Progenitor cell of endocrine pancreas (in vitro differentiated cells): Measurements from ENCODE around the gene UTP14C. TPM values are rescaled to one million over a fixed set of nuclear protein-coding genes. Genes with fewer than 3 reads are reported as not detected.
A peak's percentile ranks its signal among the peaks of the same experiment; 100 is the strongest.

ENCODE experiments used
- DNase-seq: peaks from one replicate; pipeline ENCODE4 v3.0.0; 2021; ENCODE audit warnings: low spot score; ENCODE audit not compliant: unreplicated experiment
- H3K27ac Mint-ChIP-seq: 2 replicates; pipeline ENCODE4 v1.8.0; 2021; ENCODE audit warnings: mild to moderate bottlenecking, moderate library complexity, mixed read lengths
- H3K27me3 Mint-ChIP-seq: 2 replicates; pipeline ENCODE4 v1.8.0; 2021; ENCODE audit warnings: mixed read lengths
- H3K36me3 Mint-ChIP-seq: 2 replicates; pipeline ENCODE4 v1.8.0; 2022; ENCODE audit warnings: mixed read lengths; ENCODE audit not compliant: insufficient read depth
- H3K4me1 Mint-ChIP-seq: 2 replicates; pipeline ENCODE4 v1.8.0; 2021; ENCODE audit warnings: low read depth, mixed read lengths
- H3K4me3 Mint-ChIP-seq: 2 replicates; pipeline ENCODE4 v1.8.0; 2021; ENCODE audit warnings: low read depth, mild to moderate bottlenecking, moderate library complexity, mixed read lengths
- H3K9me3 Mint-ChIP-seq: 2 replicates; pipeline ENCODE4 v1.8.0; 2021; ENCODE audit warnings: low read depth, mixed read lengths
- CTCF ChIP-seq: fragments of 200-600 bp; sonication (generic); IDR thresholded peaks from one replicate; pipeline ENCODE4 v1.5.0; 2021; ENCODE audit warnings: antibody characterized with exemption, mild to moderate bottlenecking; ENCODE audit not compliant: unreplicated experiment
- total RNA-seq: library from RNA; stranded (reverse); gene quantifications from 2 replicates; pipeline ENCODE4 v1.2.1, GENCODE V29; 2021

UTP14C gene
- total RNA-seq, 1 donor from 2014 or later = 22.6 TPM

GRCh38 chr13:52020191-52020590 is 4.3 kb upstream of the UTP14C start:
- no peak for TF ChIP-seq CTCF
- Mint-ChIP-seq H3K27me3 (no peaks in the 10 kb centered on the region), H3K4me1 (peaks cover 3% of the 10 kb centered on the region), H3K36me3 (peaks cover 36% of the 10 kb centered on the region), H3K27ac (no peak overlapping the region), H3K4me3 (no peak overlapping the region), H3K9me3 (peaks cover 4% of the 10 kb centered on the region)
- no peak for DNase-seq

GRCh38 chr13:52022356-52022755 is 2.1 kb upstream of the UTP14C start:
- no peak overlapping the region for H3K27ac Mint-ChIP-seq
- peaks cover 15% of the 10 kb centered on the region for H3K4me1 Mint-ChIP-seq
- no peak overlapping the region for H3K4me3 Mint-ChIP-seq
- TF ChIP-seq CTCF = no peak
- H3K9me3 Mint-ChIP-seq = peaks cover 3% of the 10 kb centered on the region
- H3K36me3 Mint-ChIP-seq = peaks cover 46% of the 10 kb centered on the region
- no peaks in the 10 kb centered on the region for H3K27me3 Mint-ChIP-seq
- no peak for DNase-seq

GRCh38 chr13:52025475-52026245 is 1.2 kb downstream of the UTP14C start:
- peaks cover 64% of the 10 kb centered on the region for H3K36me3 Mint-ChIP-seq
- no peak for TF ChIP-seq CTCF
- no peak overlapping the region for H3K4me3 Mint-ChIP-seq
- DNase-seq = no peak
- peaks cover 15% of the 10 kb centered on the region for H3K4me1 Mint-ChIP-seq
- H3K27me3 Mint-ChIP-seq = no peaks in the 10 kb centered on the region
- H3K27ac Mint-ChIP-seq = peak overlapping the region; percentile 86
- peaks cover 14% of the 10 kb centered on the region for H3K9me3 Mint-ChIP-seq

GRCh38 chr13:52026246-52026626 is 1.7 kb downstream of the UTP14C start:
- Mint-ChIP-seq H3K27me3 (no peaks in the 10 kb centered on the region), H3K36me3 (peaks cover 63% of the 10 kb centered on the region), H3K4me1 (peaks cover 15% of the 10 kb centered on the region), H3K4me3 (no peak overlapping the region), H3K27ac (peak overlapping the region; percentile 86), H3K9me3 (peaks cover 14% of the 10 kb centered on the region)
- DNase-seq = no peak
- TF ChIP-seq CTCF = no peak

GRCh38 chr13:52027832-52028231 is 3.3 kb downstream of the UTP14C start:
- Mint-ChIP-seq H3K4me3 (no peak overlapping the region), H3K36me3 (peaks cover 63% of the 10 kb centered on the region), H3K27me3 (no peaks in the 10 kb centered on the region), H3K4me1 (peaks cover 17% of the 10 kb centered on the region), H3K27ac (no peak overlapping the region), H3K9me3 (peaks cover 14% of the 10 kb centered on the region)
- no peak for DNase-seq
- no peak for TF ChIP-seq CTCF
